SK-N-MC (cell line): ENCODE results near the gene ZNF10.

Experiments used
- DNase-seq: peaks from one replicate; pipeline ENCODE4 v3.0.0-alpha.2; 2011; ENCODE audit warnings: low read depth, low spot score
- H3K27ac ChIP-seq: fragments of 200-600 bp; sonication (generic); 2 replicates; pipeline ENCODE4 v1.5.1; 2016; ENCODE audit warnings: mixed run types
- H3K36me3 ChIP-seq: fragments of 200-600 bp; sonication (generic); 2 replicates; pipeline ENCODE4 v1.6.1; 2017; ENCODE audit warnings: antibody characterized with exemption, low read length, mixed read lengths; ENCODE audit not compliant: insufficient read depth
- H3K4me3 ChIP-seq: fragments of 200-600 bp; sonication (generic); 2 replicates; pipeline ENCODE4 v1.5.1; 2016
- H3K9ac ChIP-seq: fragments of 200-600 bp; sonication (generic); 2 replicates; pipeline ENCODE4 v1.8.0; 2017; ENCODE audit warnings: mixed run types, mixed read lengths; ENCODE audit not compliant: insufficient read length
- H3K9me3 ChIP-seq: fragments of 200-600 bp; sonication (generic); 2 replicates; pipeline ENCODE4 v1.6.1; 2017; ENCODE audit warnings: low read depth, mild to moderate bottlenecking, antibody characterized with exemption, low read length, moderate library complexity, mixed read lengths
- EZH2 ChIP-seq: fragments of 200-600 bp; sonication (generic); IDR thresholded peaks from one replicate; pipeline ENCODE4 v1.6.1; 2017; ENCODE audit warnings: antibody characterized with exemption
- FOXP2 ChIP-seq: optimal IDR thresholded peaks from 2 replicates; pipeline ENCODE3; 2011; ENCODE audit warnings: mild to moderate bottlenecking, moderate library complexity; ENCODE audit not compliant: insufficient read depth; ENCODE audit errors: extremely low read length, control extremely low read depth
- POLR2AphosphoS5 ChIP-seq: IDR thresholded peaks from 2 replicates; pipeline ENCODE4 v1.6.1; 2012; ENCODE audit warnings: mild to moderate bottlenecking, low read depth, low read length, borderline replicate concordance

The ZNF10 gene

GRCh38 chr12:133124674-133125073 lies 5.8 kb upstream of the ZNF10 start:
- Histone ChIP-seq H3K27ac (no peak overlapping the region), H3K36me3 (peaks cover 74% of the 10 kb centered on the region), H3K4me3 (no peak overlapping the region), H3K9ac (no peak overlapping the region), H3K9me3 (peaks cover 65% of the 10 kb centered on the region)
- TF ChIP-seq POLR2AphosphoS5 (no peak), FOXP2 (no peak), EZH2 (no peak)
- DNase-seq, result no peak

- H3K9ac ChIP-seq, result peak overlapping the region; percentile 89
- peak overlapping the region; percentile 97 for H3K4me3 ChIP-seq
- no peak for DNase-seq
- peak overlapping the region; percentile 97 for H3K27ac ChIP-seq
- H3K36me3 ChIP-seq, result peaks cover 69% of the 10 kb centered on the region
- peaks cover 35% of the 10 kb centered on the region for H3K9me3 ChIP-seq
- TF ChIP-seq FOXP2 (no peak), POLR2AphosphoS5 (no peak), EZH2 (no peak)
These were observed 924 bp upstream of the ZNF10 start for GRCh38 chr12:133129368-133130037.

GRCh38 chr12:133130808-133131128 lies 341 bp downstream of the ZNF10 start:
- peak overlapping the region; percentile 97 for H3K4me3 ChIP-seq
- peaks cover 25% of the 10 kb centered on the region for H3K9me3 ChIP-seq
- H3K9ac ChIP-seq, result peak overlapping the region; percentile 77
- H3K27ac ChIP-seq, result peak overlapping the region; percentile 97
- DNase-seq, result no peak
- H3K36me3 ChIP-seq, result peaks cover 73% of the 10 kb centered on the region
- TF ChIP-seq EZH2, result no peak
- TF ChIP-seq POLR2AphosphoS5, result no peak
- no peak for TF ChIP-seq FOXP2

- H3K4me3 ChIP-seq, result no peak overlapping the region
- no peak overlapping the region for H3K27ac ChIP-seq
- peaks cover 20% of the 10 kb centered on the region for H3K9me3 ChIP-seq
- no peak overlapping the region for H3K9ac ChIP-seq
- no peak for DNase-seq
- H3K36me3 ChIP-seq, result peaks cover 85% of the 10 kb centered on the region
- TF ChIP-seq FOXP2, result no peak
- TF ChIP-seq EZH2, result no peak
- no peak for TF ChIP-seq POLR2AphosphoS5
These were observed 5.3 kb downstream of the ZNF10 start for GRCh38 chr12:133135747-133136146.

- TF ChIP-seq FOXP2, result no peak
- no peak for TF ChIP-seq POLR2AphosphoS5
- no peak for TF ChIP-seq EZH2
- H3K4me3 ChIP-seq, result no peak overlapping the region
- H3K9me3 ChIP-seq, result peaks cover 9% of the 10 kb centered on the region; the same call in 1 of the 2 replicates
- DNase-seq, result no peak
- H3K27ac ChIP-seq, result no peak overlapping the region
- peaks cover 54% of the 10 kb centered on the region for H3K36me3 ChIP-seq
- no peak overlapping the region for H3K9ac ChIP-seq
These were observed 15.6 kb downstream of the ZNF10 start for GRCh38 chr12:133145981-133146380.

GRCh38 chr12:133156125-133156690 lies 25.8 kb downstream of the ZNF10 start:
- no peak overlapping the region for H3K27ac ChIP-seq
- H3K4me3 ChIP-seq, result no peak overlapping the region
- no peak overlapping the region for H3K9ac ChIP-seq
- TF ChIP-seq EZH2 (no peak), FOXP2 (no peak), POLR2AphosphoS5 (no peak)
- peaks cover 61% of the 10 kb centered on the region for H3K36me3 ChIP-seq
- DNase-seq, result no peak
- peaks cover 27% of the 10 kb centered on the region for H3K9me3 ChIP-seq

GRCh38 chr12:133165776-133166175 lies 35.3 kb downstream of the ZNF10 start:
- Histone ChIP-seq H3K36me3 (no peaks in the 10 kb centered on the region), H3K9ac (no peak overlapping the region), H3K27ac (no peak overlapping the region), H3K9me3 (peaks cover 5% of the 10 kb centered on the region; the same call in 1 of the 2 replicates), H3K4me3 (no peak overlapping the region)
- DNase-seq, result no peak
- TF ChIP-seq POLR2AphosphoS5, result no peak

GRCh38 chr12:133172491-133172890 lies 42.1 kb downstream of the ZNF10 start:
- Histone ChIP-seq H3K9ac (no peak overlapping the region), H3K9me3 (no peaks in the 10 kb centered on the region), H3K4me3 (no peak overlapping the region), H3K36me3 (no peaks in the 10 kb centered on the region), H3K27ac (no peak overlapping the region)
- TF ChIP-seq POLR2AphosphoS5, result no peak
- TF ChIP-seq EZH2, result no peak
- TF ChIP-seq FOXP2, result no peak
- DNase-seq, result no peak

- no peak overlapping the region for H3K4me3 ChIP-seq
- no peaks in the 10 kb centered on the region for H3K9me3 ChIP-seq
- TF ChIP-seq POLR2AphosphoS5, result no peak
- DNase-seq, result no peak
- H3K27ac ChIP-seq, result no peak overlapping the region
- no peaks in the 10 kb centered on the region for H3K36me3 ChIP-seq
- no peak overlapping the region for H3K9ac ChIP-seq
These were observed 44.5 kb downstream of the ZNF10 start for GRCh38 chr12:133174901-133175300.
